NCI-H748 (cell line): ENCODE measurements around the gene GOLPH3.
"Not testable (repeated sequence)": the region's sequence is repeated elsewhere in the genome, so short reads cannot be mapped to it uniquely, and the experiment has no call there.

Source experiments
- DNase-seq: peaks from one replicate; lab custom pipeline; 2025; ENCODE audit not compliant: unreplicated experiment; lab: John Stamatoyannopoulos, UW

Gene GOLPH3

DNA sequence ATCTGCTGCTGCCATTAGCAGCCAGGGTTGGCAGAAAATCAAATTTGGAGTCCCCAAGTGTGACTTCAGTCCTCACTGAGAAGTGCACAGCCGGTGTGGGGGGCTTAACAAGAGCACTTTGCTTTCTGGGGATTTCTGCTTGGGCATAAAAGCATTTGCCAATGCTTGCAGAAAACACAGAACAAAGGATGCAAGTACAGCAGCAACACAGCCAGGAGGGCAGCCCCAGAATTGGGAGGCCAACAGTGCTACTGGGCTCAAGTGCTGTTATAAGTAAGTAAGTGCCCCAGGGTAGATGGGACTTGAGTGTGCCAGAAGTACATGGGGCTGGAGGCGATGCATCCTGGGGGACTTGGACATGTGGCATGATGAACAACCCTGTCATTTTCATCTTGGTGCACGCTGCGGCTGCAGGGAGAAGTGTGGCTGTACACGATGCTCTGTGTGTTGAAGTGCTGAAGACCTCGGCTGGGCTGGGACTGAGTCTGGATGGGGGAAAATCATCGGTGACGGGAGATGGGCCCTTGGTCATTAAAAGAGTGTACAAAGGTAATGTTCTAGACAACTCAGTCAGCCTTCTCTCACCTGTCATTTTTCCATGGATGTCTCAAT is 73.3 kb downstream of the GOLPH3 start:
- DNase-seq = no peak

DNA sequence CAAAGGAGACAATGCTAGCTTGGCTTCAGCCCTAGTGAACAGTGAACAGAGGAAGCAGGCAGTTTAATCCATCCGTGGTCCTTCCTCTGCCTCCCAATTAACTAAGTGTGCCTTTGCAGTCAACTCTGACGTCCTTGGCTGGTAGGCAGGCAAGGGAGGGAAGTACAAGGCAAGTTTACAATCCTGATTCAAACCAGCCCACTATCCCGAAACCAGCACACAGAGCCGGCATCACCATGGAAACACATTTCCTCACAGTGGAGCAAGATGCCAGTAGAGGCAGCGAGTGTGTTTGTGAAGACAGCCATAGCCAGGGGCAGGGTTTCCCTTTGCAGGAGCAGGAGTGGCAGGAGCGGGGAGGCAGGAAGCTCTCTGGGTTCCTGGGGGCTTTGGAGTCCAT is 73.9 kb downstream of the GOLPH3 start:
- DNase-seq = no peak

GRCh38 chr5:32099486-32100035 is 74.6 kb downstream of the GOLPH3 start:
- DNase-seq = no peak

- DNase-seq = no peak
Observed at GRCh38 chr5:32098890-32099310, 75.2 kb downstream of the GOLPH3 start.

DNA sequence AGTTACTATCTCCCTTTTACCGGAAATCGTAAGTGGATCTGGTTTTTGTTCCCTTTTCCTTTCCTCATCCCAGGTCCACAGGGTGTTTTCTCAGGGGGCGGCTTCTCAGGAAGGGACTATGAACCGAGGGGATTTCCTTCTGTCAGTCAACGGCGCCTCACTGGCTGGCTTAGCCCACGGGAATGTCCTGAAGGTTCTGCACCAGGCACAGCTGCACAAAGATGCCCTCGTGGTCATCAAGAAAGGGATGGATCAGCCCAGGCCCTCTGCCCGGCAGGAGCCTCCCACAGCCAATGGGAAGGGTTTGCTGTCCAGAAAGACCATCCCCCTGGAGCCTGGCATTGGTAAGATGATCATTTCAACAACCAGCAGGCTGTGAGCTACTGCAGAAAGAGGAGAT is 75.8 kb downstream of the GOLPH3 start:
- no peak for DNase-seq

DNA sequence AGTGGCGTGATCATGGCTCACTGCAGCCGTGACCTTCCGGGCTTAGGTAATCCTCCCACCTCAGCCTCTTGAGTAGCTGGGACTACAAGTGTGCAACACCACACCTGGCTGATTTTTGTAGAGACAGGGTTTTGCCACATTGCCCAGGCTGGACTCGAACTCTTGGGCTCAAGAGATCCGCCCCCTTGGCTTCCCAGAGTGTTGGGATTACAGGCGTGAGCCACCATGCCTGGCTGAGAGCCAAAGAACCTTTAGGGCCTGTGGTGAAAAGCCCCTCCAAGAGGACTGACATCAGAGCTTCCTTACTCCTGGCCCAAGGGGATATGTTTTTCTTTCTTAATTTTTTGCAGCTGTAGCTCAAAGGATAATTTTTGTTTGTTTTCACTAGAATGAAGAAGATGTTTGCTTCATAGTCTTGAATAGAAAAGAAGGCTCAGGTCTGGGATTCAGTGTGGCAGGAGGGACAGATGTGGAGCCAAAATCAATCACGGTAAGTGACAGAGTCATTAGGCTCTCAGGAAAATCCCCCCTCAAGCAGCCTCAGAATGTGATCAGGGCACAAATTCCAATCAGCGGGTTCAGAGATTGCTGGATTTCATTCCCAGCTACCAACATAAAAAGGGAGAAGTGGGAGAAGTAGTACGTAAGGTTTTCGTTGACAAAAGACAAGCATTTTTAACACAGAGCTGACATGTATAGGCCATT is 77.1 kb downstream of the GOLPH3 start:
- no peak for DNase-seq

GRCh38 chr5:32095261-32095671 is 78.9 kb downstream of the GOLPH3 start:
- DNase-seq = no peak

DNA sequence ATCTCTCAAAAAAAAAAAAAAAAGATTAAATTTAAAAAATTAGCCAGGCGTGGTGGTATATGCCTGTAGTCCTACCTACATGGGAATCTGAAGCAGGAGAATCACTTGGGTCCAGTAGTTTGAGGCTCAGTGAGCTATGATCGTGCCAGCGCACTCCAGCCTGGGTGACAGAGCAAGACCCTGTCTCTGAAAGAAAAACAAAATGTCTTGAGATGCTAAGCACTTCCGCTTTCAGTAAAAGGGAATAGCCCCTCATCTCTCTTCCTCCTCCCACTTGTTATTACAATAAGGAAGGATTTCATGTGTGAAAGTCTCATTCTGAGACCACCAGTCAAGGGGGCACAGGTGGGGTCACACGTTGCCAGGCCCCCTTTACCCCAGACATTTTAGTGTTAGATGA is 79.4 kb downstream of the GOLPH3 start:
- no peak for DNase-seq

DNA sequence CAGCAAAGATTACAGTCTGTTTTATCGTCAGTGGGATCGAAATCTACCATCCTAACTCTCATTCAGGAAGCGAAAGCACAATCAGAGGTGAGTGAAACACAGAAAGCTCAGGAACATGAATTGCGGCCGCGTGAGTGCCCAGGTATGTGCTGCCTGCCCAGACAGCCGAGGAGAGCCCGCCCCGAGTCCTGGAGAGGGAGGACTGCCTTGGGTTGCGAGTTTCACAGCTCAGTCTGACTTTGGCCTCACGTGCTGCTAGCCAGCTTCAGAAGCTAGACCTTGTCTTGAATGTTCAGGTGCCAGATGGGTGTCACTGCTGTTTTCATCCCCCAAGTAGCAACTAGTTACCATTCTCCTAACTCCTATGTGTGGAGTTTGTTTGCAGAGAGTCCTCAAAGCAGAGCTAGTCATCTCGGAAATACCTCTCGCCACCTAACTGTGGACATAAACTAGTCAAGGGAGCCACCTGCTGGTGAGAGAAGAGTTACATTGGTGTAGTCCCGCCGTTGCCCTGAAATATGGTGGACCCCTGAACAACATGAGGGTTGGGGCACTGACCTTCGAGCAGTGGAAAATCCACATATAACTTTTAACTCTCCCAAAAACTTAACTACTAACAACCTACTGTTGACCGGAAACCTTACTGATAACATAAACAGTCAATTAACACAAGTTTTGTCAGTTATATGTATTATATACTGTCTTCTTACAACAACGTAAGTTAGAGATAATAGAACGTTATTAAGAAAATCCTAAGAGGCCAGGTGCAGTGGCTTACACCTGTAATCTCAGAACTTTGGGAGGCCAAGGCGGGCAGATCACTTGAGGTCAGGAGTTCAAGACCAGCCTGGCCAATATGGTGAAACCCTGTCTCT is 80.9 kb downstream of the GOLPH3 start:
- DNase-seq = peak; percentile 90

GRCh38 chr5:32090755-32091128 is 83.4 kb downstream of the GOLPH3 start:
- no peak for DNase-seq

DNA sequence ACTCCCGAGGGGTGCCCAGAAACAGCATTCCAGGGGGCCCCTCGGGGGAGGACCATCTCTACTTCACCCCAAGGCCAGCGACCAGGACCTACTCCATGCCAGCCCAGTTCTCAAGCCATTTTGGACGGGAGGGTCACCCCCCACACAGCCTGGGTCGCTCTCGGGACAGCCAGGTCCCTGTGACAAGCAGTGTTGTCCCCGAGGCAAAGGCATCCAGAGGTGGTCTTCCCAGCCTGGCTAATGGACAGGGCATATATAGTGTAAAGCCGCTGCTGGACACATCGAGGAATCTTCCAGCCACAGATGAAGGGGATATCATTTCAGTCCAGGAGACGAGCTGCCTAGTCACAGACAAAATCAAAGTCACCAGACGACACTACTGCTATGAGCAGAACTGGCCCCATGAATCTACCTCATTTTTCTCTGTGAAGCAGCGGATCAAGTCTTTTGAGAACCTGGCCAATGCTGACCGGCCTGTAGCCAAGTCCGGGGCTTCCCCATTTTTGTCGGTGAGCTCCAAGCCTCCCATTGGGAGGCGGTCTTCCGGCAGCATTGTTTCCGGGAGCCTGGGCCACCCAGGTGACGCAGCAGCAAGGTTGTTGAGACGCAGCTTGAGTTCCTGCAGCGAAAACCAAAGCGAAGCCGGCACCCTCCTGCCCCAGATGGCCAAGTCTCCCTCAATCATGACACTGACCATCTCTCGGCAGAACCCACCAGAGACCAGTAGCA is 83.9 kb downstream of the GOLPH3 start:
- no peak for DNase-seq

DNA sequence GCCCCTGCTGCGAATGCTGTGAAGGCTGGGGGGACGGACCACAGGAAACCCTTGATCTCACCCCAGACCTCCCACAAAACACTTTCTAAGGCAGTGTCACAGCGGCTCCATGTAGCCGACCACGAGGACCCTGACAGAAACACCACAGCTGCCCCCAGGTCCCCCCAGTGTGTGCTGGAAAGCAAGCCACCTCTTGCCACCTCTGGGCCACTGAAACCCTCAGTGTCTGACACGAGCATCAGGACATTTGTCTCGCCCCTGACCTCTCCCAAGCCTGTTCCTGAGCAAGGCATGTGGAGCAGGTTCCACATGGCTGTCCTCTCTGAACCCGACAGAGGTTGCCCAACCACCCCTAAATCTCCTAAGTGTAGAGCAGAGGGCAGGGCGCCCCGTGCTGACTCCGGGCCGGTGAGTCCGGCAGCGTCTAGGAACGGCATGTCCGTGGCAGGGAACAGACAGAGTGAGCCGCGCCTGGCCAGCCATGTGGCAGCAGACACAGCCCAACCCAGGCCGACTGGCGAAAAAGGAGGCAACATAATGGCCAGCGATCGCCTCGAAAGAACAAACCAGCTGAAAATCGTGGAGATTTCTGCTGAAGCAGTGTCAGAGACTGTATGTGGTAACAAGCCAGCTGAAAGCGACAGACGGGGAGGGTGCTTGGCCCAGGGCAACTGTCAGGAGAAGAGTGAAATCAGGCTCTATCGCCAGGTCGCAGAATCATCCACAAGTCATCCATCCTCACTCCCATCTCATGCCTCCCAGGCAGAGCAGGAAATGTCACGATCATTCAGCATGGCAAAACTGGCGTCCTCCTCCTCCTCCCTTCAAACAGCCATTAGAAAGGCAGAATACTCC is 84.7 kb downstream of the GOLPH3 start:
- DNase-seq = no peak

DNA sequence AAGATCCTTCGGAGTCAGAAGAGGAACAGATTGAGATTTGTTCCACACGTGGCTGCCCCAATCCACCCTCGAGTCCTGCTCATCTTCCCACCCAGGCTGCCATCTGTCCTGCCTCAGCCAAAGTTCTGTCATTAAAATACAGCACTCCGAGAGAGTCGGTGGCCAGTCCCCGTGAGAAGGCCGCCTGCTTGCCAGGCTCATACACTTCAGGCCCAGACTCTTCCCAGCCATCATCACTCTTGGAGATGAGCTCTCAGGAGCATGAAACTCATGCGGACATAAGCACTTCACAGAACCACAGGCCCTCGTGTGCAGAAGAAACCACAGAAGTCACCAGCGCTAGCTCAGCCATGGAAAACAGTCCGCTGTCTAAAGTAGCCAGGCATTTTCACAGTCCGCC is 85.9 kb downstream of the GOLPH3 start:
- DNase-seq = no peak

- DNase-seq = no peak
Observed at GRCh38 chr5:32087086-32088082, 86.7 kb downstream of the GOLPH3 start.

GRCh38 chr5:32083981-32084430 is 90.1 kb downstream of the GOLPH3 start:
- no peak for DNase-seq

DNA sequence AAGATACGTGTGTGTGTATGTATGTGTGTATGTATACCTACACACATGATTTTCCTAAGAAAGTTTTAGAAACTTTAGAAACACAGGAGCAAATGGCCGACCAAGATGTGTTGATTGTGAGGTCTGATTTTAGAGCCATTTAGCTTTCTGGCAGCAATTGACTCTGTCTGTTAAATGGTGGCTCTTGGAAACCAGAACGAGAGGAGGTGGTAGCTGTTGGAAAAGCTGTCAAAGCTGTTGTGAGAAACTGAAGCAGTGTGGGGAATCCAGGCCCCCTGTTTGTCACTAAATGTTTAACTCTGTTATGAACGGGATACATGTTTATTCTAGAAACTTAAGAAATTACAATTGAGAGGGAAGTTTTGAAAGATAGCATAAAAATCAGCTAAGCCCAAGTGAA is 91.4 kb downstream of the GOLPH3 start:
- DNase-seq = no peak

- not testable (repeated sequence) for DNase-seq
Observed at GRCh38 chr5:32080565-32080964, 93.6 kb downstream of the GOLPH3 start.

DNA sequence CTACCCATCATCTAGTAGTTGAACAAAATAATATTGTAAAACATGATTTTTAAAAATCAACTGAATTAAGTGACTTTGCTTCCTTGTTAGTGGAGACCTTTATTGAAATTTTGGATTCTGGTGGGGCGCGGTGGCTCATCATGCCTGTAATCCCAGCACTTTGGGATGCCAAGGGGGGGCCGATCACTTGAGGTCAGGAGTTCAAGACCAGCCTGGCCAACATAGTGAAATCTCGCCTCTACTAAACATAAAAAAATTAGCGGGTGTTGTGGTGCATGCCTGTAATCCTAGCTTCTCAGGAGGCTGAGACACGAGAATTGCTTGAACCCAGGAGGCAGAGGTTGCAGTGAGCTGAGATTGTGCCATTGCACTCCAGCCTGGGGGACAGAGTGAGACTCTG is 95.3 kb downstream of the GOLPH3 start:
- not testable (repeated sequence) for DNase-seq
